Measurements from ENCODE around the gene NDUFS6.

DNA sequence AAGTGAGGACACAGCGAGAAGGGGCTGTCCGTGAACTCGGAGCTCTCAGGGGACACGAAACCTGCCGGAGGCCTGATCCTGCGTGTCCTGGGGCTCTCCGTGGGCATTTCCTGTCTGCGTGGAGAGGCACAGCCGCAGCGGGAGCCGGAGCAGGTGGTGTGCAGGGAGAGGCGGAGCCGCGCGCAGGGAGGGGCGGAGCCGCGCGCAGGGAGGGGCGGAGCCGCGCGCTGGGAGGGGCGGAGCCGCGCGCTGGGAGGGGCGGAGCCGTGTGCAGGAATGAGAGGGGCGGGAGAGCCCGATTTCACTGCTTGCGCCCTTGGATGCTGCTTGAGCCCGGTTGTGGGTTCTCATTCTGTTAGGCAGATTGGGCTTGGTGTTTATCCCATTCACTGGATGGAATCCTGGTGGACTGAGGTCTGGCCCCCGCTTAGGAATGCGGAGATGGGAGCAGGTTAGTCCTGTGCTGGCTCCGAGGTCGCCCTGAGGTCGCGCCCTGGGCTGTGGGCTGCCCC is 26.7 kb downstream of the NDUFS6 start:
- TF ChIP-seq, protein P1, sequence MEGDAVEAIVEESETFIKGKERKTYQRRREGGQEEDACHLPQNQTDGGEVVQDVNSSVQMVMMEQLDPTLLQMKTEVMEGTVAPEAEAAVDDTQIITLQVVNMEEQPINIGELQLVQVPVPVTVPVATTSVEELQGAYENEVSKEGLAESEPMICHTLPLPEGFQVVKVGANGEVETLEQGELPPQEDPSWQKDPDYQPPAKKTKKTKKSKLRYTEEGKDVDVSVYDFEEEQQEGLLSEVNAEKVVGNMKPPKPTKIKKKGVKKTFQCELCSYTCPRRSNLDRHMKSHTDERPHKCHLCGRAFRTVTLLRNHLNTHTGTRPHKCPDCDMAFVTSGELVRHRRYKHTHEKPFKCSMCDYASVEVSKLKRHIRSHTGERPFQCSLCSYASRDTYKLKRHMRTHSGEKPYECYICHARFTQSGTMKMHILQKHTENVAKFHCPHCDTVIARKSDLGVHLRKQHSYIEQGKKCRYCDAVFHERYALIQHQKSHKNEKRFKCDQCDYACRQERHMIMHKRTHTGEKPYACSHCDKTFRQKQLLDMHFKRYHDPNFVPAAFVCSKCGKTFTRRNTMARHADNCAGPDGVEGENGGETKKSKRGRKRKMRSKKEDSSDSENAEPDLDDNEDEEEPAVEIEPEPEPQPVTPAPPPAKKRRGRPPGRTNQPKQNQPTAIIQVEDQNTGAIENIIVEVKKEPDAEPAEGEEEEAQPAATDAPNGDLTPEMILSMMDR (IDR thresholded peaks at IDR 0.05 in 8 of 11, conservative IDR thresholded peaks at IDR 0.05 in 3 of 11): no peak
- TF ChIP-seq POLR2A (IDR thresholded peaks at IDR 0.05): no peak
